ENCODE measurements around the gene UMOD. TPM values are rescaled to one million over a fixed set of nuclear protein-coding genes. Genes with fewer than 3 reads are reported as not detected.
"Not testable (repeated sequence)": the region's sequence is repeated elsewhere in the genome, so short reads cannot be mapped to it uniquely, and the experiment has no call there.

Gene UMOD
- total and polyA plus RNA-seq, 11 donors, result not detected

- Histone ChIP-seq H3K27ac (no peak overlapping the region), H3K4me3 (no peak overlapping the region), H3K9me3 (peaks cover 0 to 4% (median 0%) of the 10 kb centered on the region in 12 donors), H3K4me1 (no peaks in the 10 kb centered on the region), H3K36me3 (no peaks in the 10 kb centered on the region), H3K27me3 (peaks cover 0 to 11% (median 0%) of the 10 kb centered on the region in 9 donors)
- no peak for DNase-seq
- no peak for ATAC-seq
- intact Hi-C loops (cut with DNase I), result no loop called here
- TF ChIP-seq CTCF (IDR thresholded peaks at IDR 0.05) (no peak), POLR2A (IDR thresholded peaks at IDR 0.05) (no peak)
- WGBS, 4 donors, result 85 to 91% (median 86%) methylated on average over 3 of the region's 3 CpGs
Measured at GRCh38 chr16:20313741-20314140, 38.8 kb downstream of the UMOD start.

- ATAC-seq; intact Hi-C loops (cut with DNase I); H3K36me3 ChIP-seq; H3K4me3 ChIP-seq; H3K4me1 ChIP-seq; DNase-seq; H3K27ac ChIP-seq; H3K9me3 ChIP-seq: not testable (repeated sequence)
- WGBS, 4 donors, result 85 to 91% (median 88%) methylated on average over 7 of the region's 7 CpGs
- peaks cover 0 to 11% (median 0%) of the 10 kb centered on the region in 9 donors for H3K27me3 ChIP-seq
Measured at GRCh38 chr16:20312536-20313095, 39.9 kb downstream of the UMOD start.

DNA sequence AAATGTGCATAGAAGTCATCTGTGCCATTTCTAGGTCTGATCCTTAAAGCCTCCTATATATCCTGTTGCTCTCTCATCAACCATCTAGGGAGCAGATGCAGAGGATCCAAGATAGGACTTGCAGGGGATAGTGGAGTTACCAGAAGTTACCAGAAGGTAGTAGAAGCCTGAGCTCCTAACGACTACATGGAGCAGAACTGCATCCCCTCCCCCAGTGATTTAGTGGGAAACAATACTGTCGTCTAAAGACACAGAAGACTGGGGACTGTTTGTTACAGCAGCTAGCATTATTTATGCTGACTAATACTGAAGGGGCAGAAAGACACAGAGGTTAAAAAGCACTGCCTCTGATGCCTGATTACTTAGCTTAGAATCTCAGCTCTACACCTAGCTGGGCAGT, 41.0 kb downstream of the UMOD start:
- DNase-seq (no peak), ATAC-seq (no peak)
- no peak for TF ChIP-seq POLR2A (IDR thresholded peaks at IDR 0.05)
- TF ChIP-seq CTCF (IDR thresholded peaks at IDR 0.05), result no peak
- H3K4me3 ChIP-seq, result no peak overlapping the region
- no peaks in the 10 kb centered on the region for H3K36me3 ChIP-seq
- H3K27me3 ChIP-seq, result peaks cover 0 to 14% (median 0%) of the 10 kb centered on the region in 9 donors
- WGBS, 4 donors, result 56 to 80% (median 59%) methylated on average over 2 of the region's 2 CpGs
- H3K27ac ChIP-seq, result no peak overlapping the region
- H3K4me1 ChIP-seq, result no peaks in the 10 kb centered on the region
- peaks cover 0 to 4% (median 0%) of the 10 kb centered on the region in 12 donors for H3K9me3 ChIP-seq
- intact Hi-C loops (cut with DNase I), result no loop called here

GRCh38 chr16:20310421-20311395, 41.8 kb downstream of the UMOD start:
- Histone ChIP-seq H3K27me3 (peaks cover 0 to 15% (median 0%) of the 10 kb centered on the region in 9 donors), H3K4me1 (no peaks in the 10 kb centered on the region), H3K27ac (no peak overlapping the region), H3K4me3 (no peak overlapping the region), H3K36me3 (no peaks in the 10 kb centered on the region), H3K9me3 (peaks cover 0 to 4% (median 0%) of the 10 kb centered on the region in 12 donors)
- WGBS, 4 donors, result 76 to 84% (median 79%) methylated on average over 11 of the region's 11 CpGs
- TF ChIP-seq POLR2A (IDR thresholded peaks at IDR 0.05), result no peak
- no peak for TF ChIP-seq CTCF (IDR thresholded peaks at IDR 0.05)
- DNase-seq, result no peak
- ATAC-seq, result no peak
- intact Hi-C loops (cut with DNase I), result no loop called here
